NCI-H69 (cell line): ENCODE measurements around the gene HERPUD2.

ENCODE experiments used
- DNase-seq: peaks from one replicate; lab custom pipeline; 2025; lab: John Stamatoyannopoulos, UW

Gene HERPUD2

GRCh38 chr7:35694784-35695472 lies at the start of gene HERPUD2:
HERPUD2 (minus strand) TSS chr7:35695135; CDS start chr7:35694330, 805 bp downstream.
- DNase-seq: peak; percentile 97

DNA sequence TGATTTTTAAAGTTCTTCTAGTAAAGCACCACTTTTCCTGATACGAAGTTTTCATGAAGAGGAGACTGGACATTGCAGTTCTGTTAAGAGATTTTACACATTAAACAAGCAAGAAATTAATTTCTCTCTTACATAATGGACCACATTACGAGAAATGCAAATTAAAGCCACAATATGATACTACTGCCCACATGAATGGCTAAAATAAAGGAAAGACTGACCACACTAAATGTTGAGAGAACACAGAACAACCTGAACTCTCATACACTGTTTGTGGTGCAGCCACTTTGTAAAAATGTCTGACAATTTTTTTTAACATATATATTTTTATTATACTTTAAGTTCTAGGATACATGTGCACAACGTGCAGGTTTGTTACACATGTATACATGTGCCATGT lies 44.0 kb upstream of the HERPUD2 start:
- no peak for DNase-seq

GRCh38 chr7:35736725-35737124 lies 41.8 kb upstream of the HERPUD2 start:
- no peak for DNase-seq

DNA sequence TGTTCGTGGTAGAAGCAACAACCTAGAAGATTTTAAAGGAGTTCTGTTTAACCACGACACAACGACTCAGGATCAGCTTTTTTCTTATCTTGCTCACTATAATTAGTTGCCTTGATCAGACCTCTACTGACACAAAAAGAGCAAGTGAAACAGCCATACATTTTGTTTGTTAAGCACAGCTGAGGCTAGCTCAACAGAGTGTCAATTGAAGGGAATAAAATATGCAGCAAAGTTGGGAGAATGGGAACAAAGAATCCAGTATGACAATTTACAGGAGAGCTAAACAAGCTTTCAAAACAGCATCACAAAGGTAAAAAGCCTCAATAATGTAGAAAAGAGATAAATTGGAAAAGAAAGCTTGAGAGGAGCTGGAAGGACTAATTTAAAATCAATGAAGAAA lies 40.5 kb upstream of the HERPUD2 start:
- no peak for DNase-seq

- no peak for DNase-seq
Observed at GRCh38 chr7:35734001-35734483, 39.1 kb upstream of the HERPUD2 start.

- peak; percentile 25 for DNase-seq
Observed at GRCh38 chr7:35731349-35731748, 36.4 kb upstream of the HERPUD2 start.

GRCh38 chr7:35729061-35729783 lies 34.3 kb upstream of the HERPUD2 start:
- DNase-seq: no peak

- DNase-seq: no peak
Observed at GRCh38 chr7:35728412-35729060, 33.6 kb upstream of the HERPUD2 start.

DNA sequence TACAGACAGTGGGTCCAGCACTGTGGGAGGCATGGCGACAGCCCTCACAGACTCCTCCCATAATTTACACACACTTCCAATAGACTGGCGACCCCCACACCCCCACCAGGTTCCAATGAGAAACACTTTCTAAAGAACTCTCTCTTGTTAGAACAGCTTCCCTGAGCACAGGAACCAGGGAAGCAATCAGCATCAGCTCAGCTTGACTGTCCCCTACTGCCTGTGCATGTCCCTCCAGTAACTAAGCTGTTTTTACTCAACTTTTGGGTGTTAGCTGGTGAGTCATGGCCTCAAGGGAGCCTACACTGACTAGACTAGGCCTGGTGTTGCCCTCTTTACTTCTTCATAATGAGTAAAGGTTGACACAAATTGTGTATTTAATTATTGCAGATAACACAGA lies 32.6 kb upstream of the HERPUD2 start:
- DNase-seq: peak; percentile 18

DNA sequence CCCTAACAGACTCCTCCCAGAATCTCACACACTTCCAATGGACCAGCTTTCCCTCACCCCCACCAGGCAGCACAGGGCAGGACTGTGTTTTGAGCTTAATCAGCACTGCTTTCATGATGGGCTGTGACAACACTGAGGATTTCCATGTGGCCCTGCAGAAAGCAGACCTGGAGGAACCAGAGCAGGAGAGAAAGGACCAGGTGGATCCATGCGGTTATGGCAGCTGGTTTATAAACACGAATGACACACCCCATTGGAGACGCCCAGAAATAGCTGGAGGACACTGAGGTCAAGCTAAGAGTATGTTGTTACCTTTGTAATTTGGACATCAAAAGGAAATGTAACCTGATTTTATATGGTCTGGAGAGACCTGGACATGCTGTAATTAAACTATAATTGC lies 31.7 kb upstream of the HERPUD2 start:
- peak; percentile 74 for DNase-seq

- no peak for DNase-seq
Observed at GRCh38 chr7:35725280-35725680, 30.3 kb upstream of the HERPUD2 start.

DNA sequence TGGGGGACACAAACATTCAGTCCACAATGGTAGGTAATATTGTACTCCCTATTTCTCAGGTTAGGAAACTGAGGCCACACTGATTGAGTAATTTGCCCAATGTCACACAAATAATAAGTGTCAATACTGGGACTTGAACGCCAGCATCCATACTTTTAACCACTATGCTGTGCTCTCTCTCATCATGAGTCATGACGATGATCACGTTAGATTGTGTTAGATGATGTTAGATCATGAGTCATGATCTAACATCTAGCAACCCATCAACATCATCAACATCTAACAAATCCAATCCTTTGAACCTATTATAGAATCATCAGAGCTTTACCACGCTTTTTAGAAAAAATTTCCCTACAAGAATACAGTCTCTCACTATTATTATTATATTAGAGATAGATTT lies 28.1 kb upstream of the HERPUD2 start:
- no peak for DNase-seq

GRCh38 chr7:35722054-35722849 lies 27.3 kb upstream of the HERPUD2 start:
- no peak for DNase-seq

DNA sequence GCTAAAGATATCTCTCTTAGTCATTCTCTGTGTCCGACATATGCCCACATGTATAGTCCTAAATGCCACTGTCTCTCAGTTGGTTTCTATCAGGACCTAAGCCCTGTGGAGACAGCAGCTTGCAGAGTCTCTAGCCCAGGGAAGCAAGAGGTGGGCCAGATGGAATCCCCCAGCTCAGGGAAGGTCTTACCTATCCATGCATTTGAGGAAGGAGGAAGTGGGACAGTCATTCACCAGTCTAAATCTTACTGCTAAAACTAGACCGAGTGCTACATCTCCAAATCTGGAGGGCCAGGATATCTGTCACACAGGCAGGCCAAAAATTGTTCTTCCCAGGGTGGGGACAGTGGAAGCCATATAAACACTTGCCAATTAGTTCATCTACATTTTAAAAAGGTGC lies 26.4 kb upstream of the HERPUD2 start:
- no peak for DNase-seq

- no peak for DNase-seq
Observed at GRCh38 chr7:35720849-35721248, 25.9 kb upstream of the HERPUD2 start.

- no peak for DNase-seq
Observed at GRCh38 chr7:35720032-35720431, 25.1 kb upstream of the HERPUD2 start.

- no peak for DNase-seq
Observed at GRCh38 chr7:35718047-35718446, 23.1 kb upstream of the HERPUD2 start.

GRCh38 chr7:35717516-35717915 lies 22.6 kb upstream of the HERPUD2 start:
- no peak for DNase-seq

DNA sequence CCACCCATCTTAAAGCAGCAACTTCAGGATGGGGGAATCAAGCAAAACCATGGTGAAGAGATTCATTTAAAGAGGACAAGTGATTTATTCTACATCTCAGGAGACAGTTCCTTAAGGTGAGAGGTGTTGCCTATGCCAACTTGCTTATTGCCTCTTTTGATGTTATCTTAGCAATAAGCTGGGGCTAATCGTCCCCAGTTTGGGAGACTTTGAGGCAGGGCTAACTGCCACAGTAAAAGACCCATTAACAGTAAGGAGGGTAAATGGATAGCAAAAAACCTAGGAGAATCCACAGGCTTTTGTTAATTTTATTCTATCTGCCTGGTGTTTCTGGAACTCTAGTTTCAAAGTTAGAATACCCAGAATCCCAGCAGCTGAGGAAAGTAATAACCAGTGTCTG lies 22.1 kb upstream of the HERPUD2 start:
- DNase-seq: no peak

DNA sequence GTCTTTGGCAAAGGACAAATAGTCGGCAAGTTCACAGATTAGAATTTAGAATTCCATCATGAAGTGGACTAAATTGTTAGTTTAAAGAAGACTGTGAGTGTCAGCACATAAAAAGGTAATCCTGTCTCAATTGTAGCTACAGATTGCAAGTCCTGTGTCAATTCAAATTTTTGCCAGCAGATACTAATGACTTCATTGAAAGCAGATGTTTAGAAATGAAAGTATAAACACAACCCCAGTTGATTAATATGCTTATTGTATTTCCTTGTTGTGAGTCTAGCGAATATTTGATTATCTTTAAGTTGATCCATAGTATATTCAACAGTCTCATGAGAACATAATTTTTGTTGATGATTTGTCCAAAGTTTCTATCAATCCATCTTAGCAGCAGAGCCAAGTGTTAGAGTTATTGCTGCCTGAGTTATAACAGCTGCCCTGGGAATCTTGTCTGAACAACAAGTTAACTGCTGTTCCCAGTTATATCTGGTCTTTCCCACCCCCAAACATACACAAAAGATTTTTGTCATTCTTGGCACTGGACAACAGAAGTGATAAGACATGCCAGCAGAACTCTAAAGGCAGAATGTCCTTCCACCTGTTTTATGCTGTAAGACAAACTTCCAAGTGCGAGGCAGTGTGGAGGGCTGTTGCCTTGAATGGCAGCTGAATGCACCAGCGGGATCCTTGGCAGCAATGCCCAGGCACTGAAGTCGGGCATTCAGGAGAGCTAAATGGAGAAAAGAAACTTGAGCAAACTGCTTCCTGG lies 21.3 kb upstream of the HERPUD2 start:
- DNase-seq: peak; percentile 59

GRCh38 chr7:35714862-35715261 lies 19.9 kb upstream of the HERPUD2 start:
- DNase-seq: no peak
